Fibroblast of lung (primary cell): ENCODE results near the gene CTNNA1.

Experiments used
- CTCF ChIP-seq, 2 donors: IDR thresholded peaks in 1 of 2; conservative IDR thresholded peaks in 1 of 2; 1 replicate in 1 of 2; 2 replicates in 1 of 2; pipeline ENCODE4 v1.5.1; 2011 to 2012; ENCODE audit warnings: low read length in 2 of 2, control low read depth in 1 of 2, inconsistent platforms in 1 of 2, low read depth in 1 of 2, mild to moderate bottlenecking in 1 of 2
- EZH2 ChIP-seq: IDR thresholded peaks from 2 replicates; pipeline ENCODE4 v1.5.1; 2012; ENCODE audit warnings: low read length, control low read depth, mild to moderate bottlenecking; ENCODE audit errors: missing control alignments

- TF ChIP-seq CTCF (conservative IDR thresholded peaks at IDR 0.05 in 1 of 2, IDR thresholded peaks at IDR 0.05 in 1 of 2; ENCODE audit: low read depth in 1 of 2, low read length in 2 of 2): no peak
- no peak for TF ChIP-seq EZH2
These were observed 202.6 kb downstream of the CTNNA1 start for GRCh38 chr5:138955671-138956295.
